ENCODE data around the gene OR2AP1.

Gene OR2AP1

DNA sequence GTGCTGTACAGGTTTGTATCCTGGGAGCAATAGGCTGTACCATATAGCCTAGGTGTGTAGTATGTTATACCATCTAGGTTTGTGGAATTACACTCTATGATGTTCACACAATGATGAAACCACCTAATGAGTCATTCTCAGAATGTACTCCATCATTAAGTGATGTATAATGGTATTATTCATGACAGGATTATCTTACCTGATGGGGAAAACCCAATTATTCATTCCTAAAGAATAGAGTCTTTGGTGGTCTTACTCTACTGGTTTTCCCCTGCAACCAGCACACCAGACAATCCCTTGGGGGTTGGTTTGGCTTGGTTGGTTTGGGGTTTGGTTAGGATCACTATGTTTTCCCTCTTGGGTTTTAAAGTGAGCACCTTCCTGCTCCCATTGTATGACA, 51.8 kb downstream of the OR2AP1 start:
- H3K4me3 Mint-ChIP-seq: no peak overlapping the region

More for the DNA sequence above, 51.8 kb downstream of the OR2AP1 start:
- Mint-ChIP-seq H3K27ac (no peak overlapping the region), H3K4me1 (ENCODE audit: low read depth) (peaks cover 2% of the 10 kb centered on the region), H3K9me3 (no peaks in the 10 kb centered on the region), H3K27me3 (ENCODE audit: low read depth) (peaks cover 21% of the 10 kb centered on the region), H3K36me3 (ENCODE audit: low read depth) (no peaks in the 10 kb centered on the region)

Data from T-helper 1 cell treated with Interleukin-12 subunit alpha and Interleukin-12 subunit beta and Interleukin-4 antibody, amounts not matched to agents 30 μg/mL and 1 μg/mL, for 36 hours (primary cell).